Panc1 (cell line): ENCODE data around the gene NHEJ1. TPM values are rescaled to one million over a fixed set of nuclear protein-coding genes. Genes with fewer than 3 reads are reported as not detected.
A peak's percentile ranks its signal among the peaks of the same experiment; 100 is the strongest.

Experiments used
- ATAC-seq: fragments of 200-7000 bp; cut with Tn5 transposase; 2 replicates; pipeline ENCODE4 v1.9.1; 2020; ENCODE audit warnings: mild to moderate bottlenecking, moderate library complexity
- BruUV-seq: library from RNA; stranded (reverse); fragments of 400-500 nt; replicated peaks from 2 replicates; lab custom pipeline; 2021; lab: Mats Ljungman, UMichigan
- CTCF ChIA-PET: fragments of 300-600 bp; sonication (Branson Sonifier 250); formaldehyde crosslinking; loops from one replicate; lab custom pipeline; 2022; ENCODE audit warnings: antibody characterized with exemption; lab: Charles Lee
- POLR2A ChIA-PET: fragments of 300-600 bp; sonication (Branson Sonifier 250); formaldehyde crosslinking; loops from one replicate; lab custom pipeline; 2022; ENCODE audit warnings: antibody characterized with exemption; lab: Charles Lee
- DNase-seq: peaks from one replicate; pipeline ENCODE4 v3.0.0-alpha.2; 2010; ENCODE audit warnings: low read depth, low spot score
- H3K27ac ChIP-seq: 2 replicates; pipeline ENCODE4 v1.5.1; 2011; ENCODE audit warnings: mild to moderate bottlenecking, low read length, inconsistent platforms
- H3K27me3 ChIP-seq: fragments of 200-500 bp; sonication (Bioruptor generic); 2 replicates; pipeline ENCODE4 v1.6.0; 2014; ENCODE audit warnings: low read length, inconsistent platforms; ENCODE audit not compliant: control insufficient read depth, insufficient read depth
- H3K36me3 ChIP-seq: fragments of 200-500 bp; sonication (Bioruptor generic); 2 replicates; pipeline ENCODE4 v1.5.1; 2014; ENCODE audit warnings: inconsistent platforms, mild to moderate bottlenecking, low read length, moderate library complexity; ENCODE audit not compliant: control insufficient read depth, insufficient read depth
- H3K4me1 ChIP-seq: 2 replicates; pipeline ENCODE4 v1.5.1; 2011; ENCODE audit warnings: inconsistent platforms, mild to moderate bottlenecking, low read length, moderate library complexity; ENCODE audit not compliant: control insufficient read depth, insufficient read depth
- H3K4me3 ChIP-seq, 2 experiments: 2 replicates each; pipeline ENCODE4 v1.5.1; 2011 to 2012; ENCODE audit warnings: low read depth in 2 of 2, low read length in 2 of 2, mild to moderate bottlenecking in 2 of 2, inconsistent platforms in 1 of 2, moderate library complexity in 1 of 2
- H3K9me3 ChIP-seq: fragments of 200-500 bp; sonication (Bioruptor generic); 2 replicates; pipeline ENCODE4 v1.5.1; 2014; ENCODE audit warnings: low read depth, mild to moderate bottlenecking, inconsistent platforms, low read length, moderate library complexity; ENCODE audit not compliant: control insufficient read depth, insufficient read depth
- CTCF ChIP-seq: fragments of 450-650 bp; IDR thresholded peaks from 2 replicates; pipeline ENCODE4 v1.5.1; 2017; ENCODE audit warnings: mild to moderate bottlenecking
- POLR2AphosphoS5 ChIP-seq: IDR thresholded peaks from 2 replicates; pipeline ENCODE4 v1.6.1; 2012; ENCODE audit warnings: mild to moderate bottlenecking, low read depth, low read length, moderate library complexity
- SIN3A ChIP-seq: IDR thresholded peaks from 2 replicates; pipeline ENCODE4 v1.6.1; 2012; ENCODE audit warnings: low read depth, mild to moderate bottlenecking, low read length, moderate library complexity, borderline replicate concordance; ENCODE audit not compliant: insufficient read depth
- TCF7L2 ChIP-seq: IDR thresholded peaks from 2 replicates; pipeline ENCODE4 v1.6.1; 2011; ENCODE audit warnings: mild to moderate bottlenecking, low read depth, low read length, inconsistent platforms
- in situ Hi-C: cut with HindIII; loops from 2 replicates; pipeline ENCODE4 v1.10.0; 2016; ENCODE audit warnings: low sequenced_read_pairs, low pct_unique_long_range_greater_than_20kb
- intact Hi-C: fragments of 100-400 bp; cut with micrococcal nuclease; formaldehyde crosslinking; loops from one replicate; pipeline ENCODE4 v1.10.0; 2022; ENCODE audit not compliant: unreplicated experiment
- total RNA-seq: library from RNA; stranded (reverse); gene quantifications from one replicate; pipeline ENCODE4 v1.2.1, GENCODE V29; 2021; ENCODE audit not compliant: unreplicated experiment
- TF ChIP-seq, protein P1 (sequence below), 2 experiments: IDR thresholded peaks; 2 replicates each; pipeline ENCODE4 v1.6.1; 2011 to 2012; ENCODE audit warnings: low read depth in 2 of 2, control low read depth in 1 of 2, low read length in 1 of 2, mild to moderate bottlenecking in 1 of 2, moderate library complexity in 1 of 2; ENCODE audit not compliant: insufficient read depth in 1 of 2

NHEJ1 gene
- total RNA-seq, 1 experiment from 2014 or later = 18.2 TPM

DNA sequence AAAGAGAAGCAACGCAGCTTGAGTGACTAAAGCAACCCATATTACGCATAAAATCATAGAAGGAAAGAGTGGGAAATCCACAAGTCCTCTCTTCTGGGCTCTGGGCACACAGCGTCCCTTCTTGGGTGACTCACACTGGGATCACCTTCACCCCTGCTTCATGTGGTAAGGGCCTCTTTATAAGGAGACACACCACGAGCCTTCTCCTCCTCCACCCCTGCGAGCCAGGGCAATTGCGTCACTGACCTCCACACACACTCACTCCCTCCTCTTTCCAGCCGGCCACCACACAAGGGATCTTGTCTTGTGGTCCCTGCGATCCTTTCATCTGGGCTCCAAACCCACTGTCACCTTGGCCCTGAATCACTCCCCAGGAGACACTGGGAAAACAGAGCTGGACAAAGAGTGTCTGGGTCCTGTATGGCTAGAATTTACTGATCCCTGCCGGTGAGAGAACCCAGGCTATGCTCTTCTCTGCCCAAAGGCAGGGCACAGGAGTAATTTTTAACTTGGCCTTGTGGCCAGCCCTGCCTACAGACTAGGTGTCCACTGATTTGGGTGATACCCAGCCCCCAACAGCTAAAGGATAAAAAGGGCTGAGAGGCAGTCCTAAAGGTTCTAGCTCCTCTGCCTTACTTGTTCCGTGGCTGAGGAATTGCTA, 35.3 kb downstream of the NHEJ1 start:
- H3K9me3 ChIP-seq = no peaks in the 10 kb centered on the region
- peak; percentile 45; the same call in 1 of the 2 replicates for ATAC-seq
- H3K27ac ChIP-seq = no peak overlapping the region
- intact Hi-C loops = no loop called here
- H3K36me3 ChIP-seq = no peaks in the 10 kb centered on the region
- H3K4me3 ChIP-seq = no peak overlapping the region
- ChIA-PET POLR2A (interaction anchor here (0.6 kb wide), 1 partner anchor 292 kb away, joined by 14 read pairs; no protein-coding TSS in a partner anchor), CTCF (no interaction called here)
- H3K27me3 ChIP-seq = no peaks in the 10 kb centered on the region
- H3K4me1 ChIP-seq = peaks cover 5% of the 10 kb centered on the region
- no peak for DNase-seq
- no TSS peak for BruUV-seq
- TF ChIP-seq, protein P1, sequence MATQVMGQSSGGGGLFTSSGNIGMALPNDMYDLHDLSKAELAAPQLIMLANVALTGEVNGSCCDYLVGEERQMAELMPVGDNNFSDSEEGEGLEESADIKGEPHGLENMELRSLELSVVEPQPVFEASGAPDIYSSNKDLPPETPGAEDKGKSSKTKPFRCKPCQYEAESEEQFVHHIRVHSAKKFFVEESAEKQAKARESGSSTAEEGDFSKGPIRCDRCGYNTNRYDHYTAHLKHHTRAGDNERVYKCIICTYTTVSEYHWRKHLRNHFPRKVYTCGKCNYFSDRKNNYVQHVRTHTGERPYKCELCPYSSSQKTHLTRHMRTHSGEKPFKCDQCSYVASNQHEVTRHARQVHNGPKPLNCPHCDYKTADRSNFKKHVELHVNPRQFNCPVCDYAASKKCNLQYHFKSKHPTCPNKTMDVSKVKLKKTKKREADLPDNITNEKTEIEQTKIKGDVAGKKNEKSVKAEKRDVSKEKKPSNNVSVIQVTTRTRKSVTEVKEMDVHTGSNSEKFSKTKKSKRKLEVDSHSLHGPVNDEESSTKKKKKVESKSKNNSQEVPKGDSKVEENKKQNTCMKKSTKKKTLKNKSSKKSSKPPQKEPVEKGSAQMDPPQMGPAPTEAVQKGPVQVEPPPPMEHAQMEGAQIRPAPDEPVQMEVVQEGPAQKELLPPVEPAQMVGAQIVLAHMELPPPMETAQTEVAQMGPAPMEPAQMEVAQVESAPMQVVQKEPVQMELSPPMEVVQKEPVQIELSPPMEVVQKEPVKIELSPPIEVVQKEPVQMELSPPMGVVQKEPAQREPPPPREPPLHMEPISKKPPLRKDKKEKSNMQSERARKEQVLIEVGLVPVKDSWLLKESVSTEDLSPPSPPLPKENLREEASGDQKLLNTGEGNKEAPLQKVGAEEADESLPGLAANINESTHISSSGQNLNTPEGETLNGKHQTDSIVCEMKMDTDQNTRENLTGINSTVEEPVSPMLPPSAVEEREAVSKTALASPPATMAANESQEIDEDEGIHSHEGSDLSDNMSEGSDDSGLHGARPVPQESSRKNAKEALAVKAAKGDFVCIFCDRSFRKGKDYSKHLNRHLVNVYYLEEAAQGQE (IDR thresholded peaks at IDR 0.05; ENCODE audit: insufficient read depth in 1 of 2, low read depth in 2 of 2, low read length in 1 of 2) = no peak
- no peak for TF ChIP-seq SIN3A
- no peak for TF ChIP-seq POLR2AphosphoS5
- TF ChIP-seq TCF7L2 = no peak
- no peak for TF ChIP-seq CTCF
- in situ Hi-C loops = no loop called here

DNA sequence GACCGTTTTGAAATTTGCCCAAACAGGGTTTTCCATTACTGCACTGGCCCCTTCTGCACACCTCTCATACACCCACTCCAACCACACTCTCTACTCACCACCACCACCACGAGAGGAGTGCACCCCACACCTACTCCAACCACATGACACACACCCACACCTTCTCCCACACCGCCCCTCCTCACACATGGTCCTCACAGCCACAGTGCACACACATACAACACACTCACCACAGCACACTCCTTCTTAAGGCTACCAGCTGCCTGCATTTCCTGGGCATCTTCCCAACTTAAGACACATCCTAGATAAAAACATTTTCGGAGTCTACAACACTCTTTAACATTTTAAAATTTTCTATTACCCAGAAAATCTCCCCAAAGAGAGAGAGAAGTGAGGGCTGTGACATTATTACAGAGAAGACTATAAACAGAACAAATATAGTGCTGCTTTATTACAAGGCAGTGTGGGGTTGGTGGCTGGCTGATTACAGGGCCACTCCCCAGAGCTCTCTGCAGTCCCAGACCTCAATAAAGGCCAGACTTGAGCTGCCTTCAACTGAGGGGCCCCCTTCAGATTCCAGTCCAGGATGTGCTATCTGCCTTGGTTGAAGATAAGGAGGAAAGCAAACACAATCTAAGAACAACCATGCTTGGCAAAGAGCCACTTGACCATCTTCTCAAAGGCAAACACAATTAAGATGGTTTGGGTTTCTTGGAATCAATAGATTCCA, 36.1 kb downstream of the NHEJ1 start:
- H3K27ac ChIP-seq = no peak overlapping the region
- BruUV-seq = no TSS peak
- ChIA-PET CTCF (interaction anchor here (0.5 to 0.6 kb wide), 2 partner anchors 23 to 145 kb away, joined by 4 to 9 read pairs; no protein-coding TSS in a partner anchor), POLR2A (no interaction called here)
- no peaks in the 10 kb centered on the region for H3K9me3 ChIP-seq
- intact Hi-C loops = no loop called here
- in situ Hi-C loops = no loop called here
- peaks cover 5% of the 10 kb centered on the region for H3K4me1 ChIP-seq
- no peak overlapping the region for H3K4me3 ChIP-seq
- DNase-seq (no peak), ATAC-seq (no peak)
- no peaks in the 10 kb centered on the region for H3K36me3 ChIP-seq
- no peak for TF ChIP-seq SIN3A
- no peak for TF ChIP-seq TCF7L2
- no peak for TF ChIP-seq POLR2AphosphoS5
- TF ChIP-seq, protein P1 (IDR thresholded peaks at IDR 0.05; ENCODE audit: insufficient read depth in 1 of 2, low read depth in 2 of 2, low read length in 1 of 2) = no peak
- no peak for TF ChIP-seq CTCF
- no peaks in the 10 kb centered on the region for H3K27me3 ChIP-seq
